ENCODE results near the gene TRIM52.

- TF ChIP-seq POLR2A (IDR thresholded peaks at IDR 0.05; ENCODE audit: low read length) = no peak
- no peak for TF ChIP-seq SREBF2 (IDR thresholded peaks at IDR 0.05)
- TF ChIP-seq, protein P1, sequence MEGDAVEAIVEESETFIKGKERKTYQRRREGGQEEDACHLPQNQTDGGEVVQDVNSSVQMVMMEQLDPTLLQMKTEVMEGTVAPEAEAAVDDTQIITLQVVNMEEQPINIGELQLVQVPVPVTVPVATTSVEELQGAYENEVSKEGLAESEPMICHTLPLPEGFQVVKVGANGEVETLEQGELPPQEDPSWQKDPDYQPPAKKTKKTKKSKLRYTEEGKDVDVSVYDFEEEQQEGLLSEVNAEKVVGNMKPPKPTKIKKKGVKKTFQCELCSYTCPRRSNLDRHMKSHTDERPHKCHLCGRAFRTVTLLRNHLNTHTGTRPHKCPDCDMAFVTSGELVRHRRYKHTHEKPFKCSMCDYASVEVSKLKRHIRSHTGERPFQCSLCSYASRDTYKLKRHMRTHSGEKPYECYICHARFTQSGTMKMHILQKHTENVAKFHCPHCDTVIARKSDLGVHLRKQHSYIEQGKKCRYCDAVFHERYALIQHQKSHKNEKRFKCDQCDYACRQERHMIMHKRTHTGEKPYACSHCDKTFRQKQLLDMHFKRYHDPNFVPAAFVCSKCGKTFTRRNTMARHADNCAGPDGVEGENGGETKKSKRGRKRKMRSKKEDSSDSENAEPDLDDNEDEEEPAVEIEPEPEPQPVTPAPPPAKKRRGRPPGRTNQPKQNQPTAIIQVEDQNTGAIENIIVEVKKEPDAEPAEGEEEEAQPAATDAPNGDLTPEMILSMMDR (IDR thresholded peaks at IDR 0.05) = no peak
- TF ChIP-seq CHD4 (IDR thresholded peaks at IDR 0.05; ENCODE audit: borderline replicate concordance) = no peak
- no peak for TF ChIP-seq EP300 (IDR thresholded peaks at IDR 0.05)
- TF ChIP-seq NR3C1 (IDR thresholded peaks at IDR 0.05) = no peak
- no peak for TF ChIP-seq CEBPB (IDR thresholded peaks at IDR 0.05)
- TF ChIP-seq TFCP2L1 (CRISPR knock-in tag; IDR thresholded peaks at IDR 0.05) = no peak
Observed at GRCh38 chr5:181220178-181220515, 40.8 kb downstream of the TRIM52 start.
